ENCODE results near the gene COL5A1.
A peak's percentile ranks its signal among the peaks of the same experiment; 100 is the strongest.

COL5A1 gene

DNA sequence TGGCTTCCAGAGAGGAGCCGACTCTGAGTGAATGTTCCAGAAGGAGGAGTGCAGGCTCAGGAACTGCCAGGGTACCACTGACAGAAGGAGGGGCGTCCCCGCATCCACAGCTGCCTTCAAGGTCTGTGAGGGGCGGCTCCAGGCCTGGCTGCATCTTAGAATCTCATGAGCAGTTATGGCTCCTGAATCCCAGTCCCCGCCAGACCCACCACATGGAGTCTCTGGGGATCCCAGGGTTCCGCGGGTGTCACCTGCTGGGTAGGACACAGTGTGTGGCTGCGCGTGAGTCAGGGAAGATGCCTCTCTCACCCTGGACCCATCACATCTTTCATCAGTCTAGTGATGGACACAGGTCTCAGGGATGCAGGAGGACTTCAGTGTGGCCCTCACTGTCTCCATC, 79.2 kb downstream of the COL5A1 start:
- Histone ChIP-seq H3K9ac (ENCODE audit: low read length) (no peak overlapping the region), H3K36me3 (ENCODE audit: control insufficient read depth, insufficient read depth, low read length, severe bottlenecking) (peaks cover 80% of the 10 kb centered on the region), H3K4me1 (ENCODE audit: control insufficient read depth, insufficient read depth, low read length) (peaks cover 10% of the 10 kb centered on the region), H3K4me3 (ENCODE audit: low read length) (no peak overlapping the region), H3K9me3 (ENCODE audit: control insufficient read depth, low read length) (no peaks in the 10 kb centered on the region), H3K27me3 (replicated peaks; ENCODE audit: control insufficient read depth, insufficient read depth, low read length) (no peaks in the 10 kb centered on the region)
- no peak for DNase-seq (ENCODE audit: low read depth)

DNA sequence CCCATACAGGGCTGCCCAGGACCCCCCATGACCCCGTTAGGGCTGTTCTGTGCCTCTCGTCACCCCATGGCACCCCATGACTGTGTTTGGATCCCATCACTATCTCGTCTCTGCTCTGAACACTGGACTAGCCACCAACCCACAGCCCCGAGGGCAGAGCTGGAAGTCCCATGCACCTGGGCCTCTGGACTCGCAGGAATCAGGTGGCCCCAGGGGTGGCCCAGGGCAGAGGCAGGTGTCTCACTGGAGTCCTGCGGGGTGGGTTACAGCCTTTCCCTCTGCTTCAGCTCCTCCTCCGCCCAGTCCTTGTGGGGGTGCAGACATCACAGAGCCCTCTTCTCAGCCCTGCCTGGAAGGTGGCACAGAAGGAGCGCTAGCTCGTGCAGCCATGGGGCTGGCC, 79.7 kb downstream of the COL5A1 start:
- Histone ChIP-seq H3K4me3 (ENCODE audit: low read length) (no peak overlapping the region), H3K4me1 (ENCODE audit: control insufficient read depth, insufficient read depth, low read length) (peaks cover 10% of the 10 kb centered on the region), H3K9ac (ENCODE audit: low read length) (no peak overlapping the region), H3K27me3 (replicated peaks; ENCODE audit: control insufficient read depth, insufficient read depth, low read length) (no peaks in the 10 kb centered on the region), H3K9me3 (ENCODE audit: control insufficient read depth, low read length) (no peaks in the 10 kb centered on the region), H3K36me3 (ENCODE audit: control insufficient read depth, insufficient read depth, low read length, severe bottlenecking) (peaks cover 76% of the 10 kb centered on the region)
- no peak for DNase-seq (ENCODE audit: low read depth)

DNA sequence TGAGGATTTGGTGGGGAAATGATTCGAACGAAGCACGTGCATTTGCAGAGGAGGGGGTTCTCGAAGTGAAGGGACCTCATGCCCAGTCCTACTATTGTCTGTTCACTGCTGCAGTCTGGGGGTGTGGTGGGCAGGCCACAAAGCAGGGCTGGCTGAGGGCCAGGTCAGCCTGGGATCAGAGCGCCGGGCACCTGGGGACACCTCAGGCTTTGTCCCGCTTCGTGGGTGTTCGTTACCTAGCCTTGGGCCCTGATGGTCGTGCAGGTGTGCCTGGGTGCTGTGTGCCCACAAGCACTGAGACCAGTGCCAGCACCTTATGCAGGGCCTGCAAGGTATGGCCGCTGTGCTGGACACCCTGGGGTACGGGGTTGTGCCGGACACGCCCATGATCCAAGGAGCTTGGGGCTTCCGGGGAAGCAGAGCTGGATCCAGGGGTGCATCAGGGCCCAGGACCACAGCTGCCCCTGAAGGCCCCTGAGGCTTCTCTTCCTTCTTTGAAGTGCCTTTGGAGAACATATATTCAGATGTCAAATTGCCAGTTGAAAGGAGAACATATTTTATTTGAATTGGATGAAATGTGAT, 80.6 kb downstream of the COL5A1 start:
- peaks cover 70% of the 10 kb centered on the region for H3K36me3 ChIP-seq (ENCODE audit: control insufficient read depth, insufficient read depth, low read length, severe bottlenecking)
- no peaks in the 10 kb centered on the region for H3K9me3 ChIP-seq (ENCODE audit: control insufficient read depth, low read length)
- peak; percentile 36 for DNase-seq (ENCODE audit: low read depth)
- H3K4me1 ChIP-seq (ENCODE audit: control insufficient read depth, insufficient read depth, low read length), result peaks cover 10% of the 10 kb centered on the region
- H3K9ac ChIP-seq (ENCODE audit: low read length), result no peak overlapping the region
- no peaks in the 10 kb centered on the region for H3K27me3 ChIP-seq (replicated peaks; ENCODE audit: control insufficient read depth, insufficient read depth, low read length)
- no peak overlapping the region for H3K4me3 ChIP-seq (ENCODE audit: low read length)

DNA sequence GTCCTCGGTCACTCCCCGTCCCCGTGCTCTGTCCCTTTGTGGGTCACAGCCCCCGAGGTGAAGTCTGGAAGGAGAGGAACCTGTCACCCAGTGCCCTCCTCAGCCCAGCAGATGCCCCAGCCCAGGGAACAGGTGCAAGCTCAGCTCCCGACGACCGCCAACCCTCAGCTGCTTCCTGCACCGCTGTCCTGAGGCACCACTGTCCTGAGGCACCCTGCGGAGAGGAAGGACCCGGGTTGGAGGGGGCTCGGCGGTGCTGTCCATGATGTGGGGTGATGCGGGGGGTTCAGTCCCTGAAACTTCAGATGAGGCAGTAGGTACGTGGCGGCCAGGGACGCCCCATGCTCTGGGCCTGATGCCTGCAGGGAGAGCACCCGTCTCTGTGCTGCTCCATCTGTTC, 81.4 kb downstream of the COL5A1 start:
- no peak for DNase-seq (ENCODE audit: low read depth)
- H3K27me3 ChIP-seq (replicated peaks; ENCODE audit: control insufficient read depth, insufficient read depth, low read length), result no peaks in the 10 kb centered on the region
- peaks cover 70% of the 10 kb centered on the region for H3K36me3 ChIP-seq (ENCODE audit: control insufficient read depth, insufficient read depth, low read length, severe bottlenecking)
- no peaks in the 10 kb centered on the region for H3K9me3 ChIP-seq (ENCODE audit: control insufficient read depth, low read length)
- H3K4me1 ChIP-seq (ENCODE audit: control insufficient read depth, insufficient read depth, low read length), result peaks cover 10% of the 10 kb centered on the region
- H3K9ac ChIP-seq (ENCODE audit: low read length), result no peak overlapping the region
- no peak overlapping the region for H3K4me3 ChIP-seq (ENCODE audit: low read length)

DNA sequence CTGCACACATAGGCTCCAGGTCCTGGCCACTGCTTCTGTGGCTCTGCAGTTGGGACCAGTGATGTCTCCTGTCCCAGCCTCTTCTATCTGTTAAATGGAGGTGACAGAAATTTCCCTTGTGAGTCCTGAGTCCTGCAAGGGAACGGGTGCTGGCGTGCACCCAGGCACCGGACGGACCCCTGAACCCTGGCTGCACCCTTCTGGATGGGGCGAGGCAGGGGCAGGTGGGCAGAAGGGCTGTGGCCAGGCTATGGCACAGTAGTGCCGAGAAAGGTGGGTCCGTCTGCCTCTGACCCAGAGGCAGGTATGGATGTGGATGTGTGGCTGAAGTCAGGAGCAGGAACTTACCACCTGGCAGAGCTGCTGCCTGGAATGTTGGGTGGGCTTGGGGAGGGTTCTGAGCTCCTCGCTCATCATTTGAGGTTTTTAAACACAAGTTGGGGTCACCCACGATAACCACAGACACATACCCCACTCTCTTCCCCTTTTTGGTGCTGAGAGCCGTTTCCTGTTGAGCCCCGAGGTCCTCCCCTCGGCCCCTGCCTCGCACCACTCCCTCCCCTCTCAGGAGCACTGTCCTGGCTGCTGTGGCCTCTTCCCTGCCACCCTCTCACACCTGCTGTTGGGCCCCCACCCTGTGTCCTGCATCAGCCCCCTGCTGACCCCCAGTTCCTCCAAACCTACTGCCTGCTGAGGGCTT, 82.0 kb downstream of the COL5A1 start:
- H3K4me3 ChIP-seq (ENCODE audit: low read length), result no peak overlapping the region
- H3K27me3 ChIP-seq (replicated peaks; ENCODE audit: control insufficient read depth, insufficient read depth, low read length), result no peaks in the 10 kb centered on the region
- no peaks in the 10 kb centered on the region for H3K9me3 ChIP-seq (ENCODE audit: control insufficient read depth, low read length)
- no peak for DNase-seq (ENCODE audit: low read depth)
- peaks cover 70% of the 10 kb centered on the region for H3K36me3 ChIP-seq (ENCODE audit: control insufficient read depth, insufficient read depth, low read length, severe bottlenecking)
- peaks cover 10% of the 10 kb centered on the region for H3K4me1 ChIP-seq (ENCODE audit: control insufficient read depth, insufficient read depth, low read length)
- H3K9ac ChIP-seq (ENCODE audit: low read length), result no peak overlapping the region

DNA sequence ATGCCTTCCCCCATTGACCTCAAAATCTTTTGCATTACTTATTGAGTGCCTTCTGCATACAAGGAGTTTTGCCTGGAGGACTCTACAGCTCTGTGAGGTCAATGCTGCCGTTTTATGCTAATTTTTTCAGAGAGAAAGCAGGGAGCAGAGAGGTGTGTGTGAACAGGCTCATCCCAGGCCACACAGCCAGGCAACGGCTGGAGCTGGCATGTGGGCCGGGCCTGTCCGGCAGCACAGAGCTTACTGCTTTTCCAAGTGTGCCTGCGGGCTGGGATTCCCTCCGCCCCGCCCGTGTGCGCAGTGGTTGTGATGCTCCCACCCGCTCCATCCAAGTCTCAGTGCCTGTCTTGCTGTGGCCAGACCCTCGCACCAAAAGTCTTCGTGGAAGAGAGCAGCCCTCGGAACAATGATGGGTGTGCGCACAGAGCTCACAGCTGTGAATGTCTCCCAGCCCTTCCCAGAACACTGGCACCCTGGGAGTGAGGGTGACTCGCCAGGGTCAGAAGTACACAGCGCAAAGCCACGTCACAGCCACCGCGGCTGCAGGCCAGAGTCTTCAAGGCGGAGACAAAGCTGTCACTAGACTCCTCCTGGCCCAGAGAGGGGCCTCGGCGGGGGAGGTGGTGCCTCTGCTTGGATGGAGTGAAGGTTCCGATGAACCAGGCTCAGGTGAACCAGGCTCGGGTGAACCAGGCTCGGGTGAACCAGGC, 82.8 kb downstream of the COL5A1 start:
- Histone ChIP-seq H3K27me3 (replicated peaks; ENCODE audit: control insufficient read depth, insufficient read depth, low read length) (no peaks in the 10 kb centered on the region), H3K4me3 (ENCODE audit: low read length) (no peak overlapping the region), H3K4me1 (ENCODE audit: control insufficient read depth, insufficient read depth, low read length) (peaks cover 10% of the 10 kb centered on the region), H3K9ac (ENCODE audit: low read length) (no peak overlapping the region), H3K9me3 (ENCODE audit: control insufficient read depth, low read length) (no peaks in the 10 kb centered on the region), H3K36me3 (ENCODE audit: control insufficient read depth, insufficient read depth, low read length, severe bottlenecking) (peaks cover 65% of the 10 kb centered on the region)
- DNase-seq (ENCODE audit: low read depth), result peak; percentile 16

GRCh38 chr9:134724912-134725604, 83.5 kb downstream of the COL5A1 start:
- DNase-seq (ENCODE audit: low read depth), result no peak
- Histone ChIP-seq H3K36me3 (ENCODE audit: control insufficient read depth, insufficient read depth, low read length, severe bottlenecking) (peaks cover 59% of the 10 kb centered on the region), H3K27me3 (replicated peaks; ENCODE audit: control insufficient read depth, insufficient read depth, low read length) (no peaks in the 10 kb centered on the region), H3K9me3 (ENCODE audit: control insufficient read depth, low read length) (no peaks in the 10 kb centered on the region), H3K4me1 (ENCODE audit: control insufficient read depth, insufficient read depth, low read length) (peaks cover 14% of the 10 kb centered on the region), H3K9ac (ENCODE audit: low read length) (no peak overlapping the region), H3K4me3 (ENCODE audit: low read length) (no peak overlapping the region)

DNA sequence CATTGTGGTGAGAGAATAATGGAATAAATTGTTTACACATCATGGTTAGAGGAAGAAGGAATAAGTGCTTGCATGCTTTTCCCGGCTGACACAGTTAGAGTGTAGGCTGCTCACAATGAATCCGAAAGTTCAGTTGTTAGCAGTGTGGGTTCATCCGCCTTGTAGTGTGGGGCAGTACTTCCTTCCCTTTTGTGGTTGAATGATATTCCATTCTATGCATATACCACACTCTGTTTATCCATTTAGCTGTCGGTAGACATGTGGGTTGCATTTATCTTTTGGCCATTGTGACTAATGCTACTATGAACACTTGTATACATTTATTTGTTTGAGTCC, 84.0 kb downstream of the COL5A1 start:
- Histone ChIP-seq H3K4me1 (ENCODE audit: control insufficient read depth, insufficient read depth, low read length) (peaks cover 19% of the 10 kb centered on the region), H3K36me3 (ENCODE audit: control insufficient read depth, insufficient read depth, low read length, severe bottlenecking) (peaks cover 55% of the 10 kb centered on the region), H3K9ac (ENCODE audit: low read length) (no peak overlapping the region), H3K9me3 (ENCODE audit: control insufficient read depth, low read length) (no peaks in the 10 kb centered on the region), H3K27me3 (replicated peaks; ENCODE audit: control insufficient read depth, insufficient read depth, low read length) (no peaks in the 10 kb centered on the region), H3K4me3 (ENCODE audit: low read length) (no peak overlapping the region)
- no peak for DNase-seq (ENCODE audit: low read depth)

GRCh38 chr9:134726026-134726721, 84.6 kb downstream of the COL5A1 start:
- no peak for DNase-seq (ENCODE audit: low read depth)
- H3K9me3 ChIP-seq (ENCODE audit: control insufficient read depth, low read length), result no peaks in the 10 kb centered on the region
- no peak overlapping the region for H3K4me3 ChIP-seq (ENCODE audit: low read length)
- H3K36me3 ChIP-seq (ENCODE audit: control insufficient read depth, insufficient read depth, low read length, severe bottlenecking), result peaks cover 55% of the 10 kb centered on the region
- H3K9ac ChIP-seq (ENCODE audit: low read length), result no peak overlapping the region
- no peaks in the 10 kb centered on the region for H3K27me3 ChIP-seq (replicated peaks; ENCODE audit: control insufficient read depth, insufficient read depth, low read length)
- peaks cover 26% of the 10 kb centered on the region for H3K4me1 ChIP-seq (ENCODE audit: control insufficient read depth, insufficient read depth, low read length)

GRCh38 chr9:134726722-134727034, 85.1 kb downstream of the COL5A1 start:
- Histone ChIP-seq H3K9me3 (ENCODE audit: control insufficient read depth, low read length) (no peaks in the 10 kb centered on the region), H3K4me3 (ENCODE audit: low read length) (no peak overlapping the region), H3K36me3 (ENCODE audit: control insufficient read depth, insufficient read depth, low read length, severe bottlenecking) (peaks cover 58% of the 10 kb centered on the region), H3K4me1 (ENCODE audit: control insufficient read depth, insufficient read depth, low read length) (peaks cover 28% of the 10 kb centered on the region), H3K27me3 (replicated peaks; ENCODE audit: control insufficient read depth, insufficient read depth, low read length) (no peaks in the 10 kb centered on the region), H3K9ac (ENCODE audit: low read length) (no peak overlapping the region)
- no peak for DNase-seq (ENCODE audit: low read depth)

All from adipocyte (in vitro differentiated cells).